Activated CD4-positive, alpha-beta T cell treated with anti-CD3 and anti-CD28 coated beads for 36 hours (primary cell): ENCODE data around the gene PBX3. TPM values are rescaled to one million over a fixed set of nuclear protein-coding genes. Genes with fewer than 3 reads are reported as not detected.

Experiments used
- total RNA-seq, 2 experiments: library from RNA; stranded (reverse); gene quantifications; one replicate each; pipeline ENCODE4 v1.2.3, GENCODE V29; 2021

The PBX3 gene
- total RNA-seq, 2 experiments from 2014 or later: 11.3 to 11.4 TPM

Other genes with a start within 250 kb of the PBX3 start
- 10 to 100 TPM; 51.6 to 61.9 TPM for gene MAPKAP1, start 40.2 kb upstream of the PBX3 start, total RNA-seq